ENCODE data around the gene GCH1.
"Not testable (repeated sequence)": the region's sequence is repeated elsewhere in the genome, so short reads cannot be mapped to it uniquely, and the experiment has no call there.

The GCH1 gene

DNA sequence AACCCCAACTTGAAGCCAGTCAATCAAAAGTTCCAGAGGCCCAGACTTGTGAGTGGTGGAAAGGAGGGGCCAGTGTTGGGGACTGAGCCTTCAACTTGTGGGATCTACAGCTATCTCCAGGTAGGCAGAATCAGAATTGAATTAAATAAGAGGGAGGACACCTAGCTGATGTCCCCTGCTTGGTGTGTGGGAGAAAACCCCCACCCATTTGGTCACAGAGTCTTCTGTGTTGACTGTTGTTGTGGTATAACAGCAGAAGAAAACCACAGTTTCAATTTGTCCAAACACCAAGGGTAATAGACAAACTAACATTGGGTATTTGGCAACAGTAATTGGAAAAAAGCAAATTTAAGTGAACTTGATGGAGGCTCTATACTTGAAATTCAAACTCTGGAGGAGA is 3.4 kb upstream of the GCH1 start:
- no peak for DNase-seq

DNA sequence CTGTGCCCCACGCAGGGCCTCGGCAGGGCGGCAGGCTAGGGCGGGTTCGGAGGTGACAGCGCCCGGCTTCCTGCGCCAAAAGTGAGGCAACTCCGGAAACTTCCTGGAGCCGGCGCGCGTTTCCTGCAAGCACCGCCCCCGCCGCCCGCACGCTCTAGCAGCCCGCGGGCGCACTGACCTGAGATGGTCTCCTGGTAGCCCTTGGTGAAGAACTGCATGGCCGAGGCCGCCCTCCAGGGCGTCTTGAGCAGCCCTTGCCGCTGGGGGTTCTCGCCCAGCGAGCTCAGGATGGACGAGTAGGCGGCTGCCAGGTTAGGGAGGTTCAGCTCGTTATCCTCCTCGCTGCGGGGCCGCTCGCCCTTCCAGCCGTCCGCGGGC is 494 bp downstream of the GCH1 start:
- DNase-seq: peak; percentile 84

DNA sequence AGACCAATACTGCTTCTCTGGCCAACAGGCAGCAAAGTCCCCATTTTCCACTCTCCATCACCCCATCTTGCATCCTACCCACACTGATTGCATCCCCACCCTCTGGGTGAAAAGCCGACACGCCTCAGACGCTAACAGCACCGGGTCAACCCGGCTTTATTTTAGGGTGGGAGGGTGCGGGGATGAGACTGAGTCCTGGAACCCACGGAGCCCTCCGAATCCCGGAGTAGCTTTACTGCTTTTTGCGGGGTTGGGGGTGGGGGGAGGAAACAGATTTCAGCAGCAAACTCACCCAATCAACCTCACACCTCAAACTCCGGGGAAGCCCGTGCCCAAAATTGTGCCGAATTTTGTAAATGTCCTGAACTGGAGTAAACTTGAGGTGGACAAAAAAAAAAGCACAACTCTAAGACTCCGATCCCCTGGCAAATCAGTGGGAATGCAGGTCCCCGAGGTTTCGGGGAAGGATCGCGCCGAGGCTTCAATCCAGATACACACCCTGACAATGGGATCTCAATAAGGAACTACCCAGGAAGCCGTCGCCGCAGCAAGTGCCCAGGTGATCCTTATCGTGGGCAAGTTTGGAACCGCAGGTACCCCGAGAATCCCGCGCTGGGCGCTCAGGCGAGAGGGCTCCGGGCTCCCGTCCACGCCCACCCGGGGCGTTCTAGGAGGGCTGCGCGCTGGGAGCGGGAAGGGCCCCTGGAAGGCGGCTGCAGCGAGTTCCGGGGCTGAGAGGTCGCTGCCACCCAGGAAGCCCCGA is 1.1 kb downstream of the GCH1 start:
- DNase-seq: peak; percentile 32

DNA sequence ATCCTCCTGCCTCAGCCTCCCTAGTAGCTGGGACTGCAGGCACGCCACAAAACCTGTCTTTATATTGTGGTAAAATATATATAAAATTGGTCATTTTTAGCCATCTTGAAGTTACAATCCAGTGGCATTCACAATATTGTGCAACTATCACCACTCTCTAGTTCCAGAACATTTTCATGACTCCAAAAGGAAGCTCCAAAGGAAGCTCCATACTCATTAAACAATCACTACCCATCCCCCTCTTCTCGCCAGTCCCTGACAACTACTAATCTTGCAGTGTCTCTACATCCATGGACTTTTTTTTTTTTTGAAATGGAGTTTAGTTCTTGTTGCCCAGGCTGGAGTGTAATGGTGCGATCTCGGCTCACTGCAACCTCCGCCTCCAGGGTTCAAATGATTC is 3.1 kb downstream of the GCH1 start:
- DNase-seq: no peak

DNA sequence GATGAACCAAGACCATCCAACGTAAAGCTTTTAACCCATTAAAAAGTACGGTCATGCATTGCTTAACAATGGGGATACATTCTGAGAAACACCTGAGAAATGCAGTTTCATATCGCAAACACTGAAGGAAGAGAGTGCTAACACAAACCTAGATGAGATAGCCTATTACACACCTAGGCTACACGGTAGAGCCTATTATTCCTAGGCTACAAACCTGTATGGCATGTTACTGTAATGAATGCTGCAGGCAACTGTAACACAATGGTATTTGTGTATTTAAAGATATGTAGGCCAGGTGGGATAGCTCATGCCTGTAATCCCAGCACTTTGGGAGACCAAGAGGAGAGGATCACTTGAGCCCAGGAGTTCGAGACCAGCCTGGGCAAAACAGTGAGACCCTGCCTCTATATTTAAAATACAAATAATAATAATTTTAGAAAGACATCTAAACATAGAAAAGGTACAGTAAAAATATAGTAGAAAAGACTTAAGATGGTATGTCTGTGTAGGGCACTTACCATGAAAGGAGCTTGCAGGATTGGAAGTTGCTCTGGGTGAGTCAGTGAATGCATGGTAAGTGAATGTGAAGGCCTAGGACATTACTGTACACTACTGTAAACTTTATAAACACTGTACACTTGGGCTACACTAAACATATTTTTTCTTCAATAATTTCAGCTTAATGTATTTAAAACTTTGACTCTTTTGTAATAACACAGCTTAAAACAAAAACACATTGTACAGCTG is 4.6 kb downstream of the GCH1 start:
- not testable (repeated sequence) for DNase-seq

DNA sequence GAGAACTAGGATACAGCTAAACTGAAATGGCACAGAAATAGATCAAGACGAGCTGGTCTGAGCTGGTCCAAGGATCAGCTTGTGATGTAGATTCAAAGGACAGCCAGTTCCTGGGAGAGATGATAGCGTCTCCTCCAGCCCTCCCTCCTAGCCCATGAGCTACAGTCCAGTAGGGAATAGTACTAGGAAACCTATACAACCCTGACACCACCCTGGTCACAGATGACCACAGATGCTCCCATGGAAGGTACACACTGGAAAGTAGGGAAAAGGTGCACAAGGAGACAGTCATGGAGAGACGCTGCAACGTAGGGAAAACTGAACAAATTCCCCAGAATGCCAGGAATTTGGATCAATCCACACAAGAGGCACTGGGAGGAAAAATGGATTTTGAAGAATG is 6.9 kb downstream of the GCH1 start:
- no peak for DNase-seq

DNA sequence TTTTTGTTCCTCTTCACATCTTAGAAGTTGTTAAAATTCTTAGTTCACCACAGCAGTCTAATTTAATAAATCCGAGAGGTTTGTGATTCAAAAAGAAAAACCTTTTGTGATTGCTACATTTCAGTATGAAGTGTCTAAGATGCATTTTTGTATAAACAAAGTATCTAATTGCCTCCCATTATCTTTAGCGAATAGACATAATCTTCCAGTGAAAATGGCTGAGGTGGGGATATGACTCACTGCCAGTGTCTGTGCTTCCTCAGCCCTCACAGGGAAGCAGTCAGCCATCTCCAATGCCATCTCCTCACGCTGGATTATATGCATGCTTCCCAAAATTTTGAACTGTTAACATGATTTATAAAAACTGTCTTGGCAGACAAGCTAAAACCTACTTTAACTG is 7.6 kb downstream of the GCH1 start:
- no peak for DNase-seq

DNA sequence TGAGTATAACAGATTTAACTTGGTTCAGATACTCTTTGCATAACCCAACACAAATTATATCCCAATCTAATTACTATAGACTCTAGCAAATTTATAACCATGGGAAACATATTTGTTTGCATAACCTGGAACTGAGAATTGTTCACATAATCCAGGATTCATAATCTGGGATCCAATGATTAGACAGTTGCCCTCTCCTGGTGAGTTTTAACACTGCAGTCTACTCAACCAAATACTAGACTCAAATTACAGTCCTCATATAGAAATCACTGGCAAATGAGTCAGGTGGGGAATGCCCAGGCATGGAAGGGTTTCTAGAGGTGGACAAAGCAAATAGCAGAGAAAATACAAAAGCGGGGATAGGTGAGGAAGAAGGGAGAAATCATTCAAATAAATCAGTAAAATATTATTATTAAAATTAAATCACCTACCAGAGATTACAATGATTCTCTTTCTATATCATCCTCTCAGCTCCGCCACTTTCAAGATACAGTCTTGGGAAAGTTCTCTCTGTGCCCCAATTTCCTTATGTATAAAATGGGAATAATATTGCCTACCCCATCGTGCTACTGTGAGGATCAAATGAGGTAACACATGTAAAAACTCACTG is 9.4 kb downstream of the GCH1 start:
- peak; percentile 59 for DNase-seq

DNA sequence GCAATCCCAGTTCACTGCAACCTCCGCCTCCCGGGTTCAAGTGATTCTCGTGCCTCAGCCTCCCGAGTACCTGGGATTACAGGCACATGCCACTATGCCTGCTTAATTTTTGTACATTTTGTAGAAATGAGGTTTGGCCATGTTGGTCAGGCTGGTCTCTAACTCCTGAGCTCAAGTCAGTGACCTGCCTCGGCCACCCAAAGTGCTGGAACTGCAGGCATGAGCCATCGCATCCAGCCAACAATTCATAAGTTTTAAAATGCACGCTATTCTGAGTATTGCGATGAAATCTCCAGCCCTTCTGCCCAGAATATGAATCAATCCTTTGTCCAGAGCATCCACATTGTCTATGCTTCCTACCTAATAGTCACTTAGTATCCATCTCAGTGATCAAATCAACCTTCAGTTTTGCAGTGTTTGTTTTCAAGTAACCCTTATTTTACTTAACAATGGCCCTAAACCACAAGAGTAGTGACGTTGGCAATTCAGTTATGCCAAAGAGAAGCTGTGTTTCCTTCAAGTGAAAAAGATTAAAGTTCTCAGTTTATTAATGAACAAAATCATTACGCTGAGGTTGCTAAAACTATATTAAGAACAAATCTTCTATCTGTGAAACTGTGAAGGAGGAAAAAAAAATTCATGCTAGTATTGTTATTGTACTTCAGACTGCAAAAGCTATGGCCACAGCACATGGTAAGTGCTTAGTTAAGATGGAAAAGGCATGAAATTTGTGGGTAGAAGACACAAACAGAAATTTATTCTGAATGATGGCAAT is 11.0 kb downstream of the GCH1 start:
- DNase-seq: no peak

DNA sequence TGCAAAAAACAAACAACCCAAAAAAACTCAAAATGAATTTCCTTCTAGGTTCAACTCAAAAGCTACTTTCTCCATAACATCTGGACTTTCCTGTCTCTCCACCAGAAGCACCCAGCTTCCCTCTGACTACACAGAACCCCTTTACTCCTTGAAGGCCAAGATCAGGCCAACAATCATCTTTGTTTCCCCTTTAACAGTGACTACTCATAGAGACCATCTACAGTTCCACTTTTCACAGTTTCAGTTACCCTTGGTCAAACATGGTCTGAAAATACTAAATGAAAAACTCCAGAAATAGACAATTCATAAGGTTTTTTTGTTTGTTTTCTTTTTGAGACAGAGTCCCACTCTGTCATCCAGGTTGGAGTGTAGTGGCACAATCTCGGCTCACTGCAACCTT is 11.8 kb downstream of the GCH1 start:
- no peak for DNase-seq

DNA sequence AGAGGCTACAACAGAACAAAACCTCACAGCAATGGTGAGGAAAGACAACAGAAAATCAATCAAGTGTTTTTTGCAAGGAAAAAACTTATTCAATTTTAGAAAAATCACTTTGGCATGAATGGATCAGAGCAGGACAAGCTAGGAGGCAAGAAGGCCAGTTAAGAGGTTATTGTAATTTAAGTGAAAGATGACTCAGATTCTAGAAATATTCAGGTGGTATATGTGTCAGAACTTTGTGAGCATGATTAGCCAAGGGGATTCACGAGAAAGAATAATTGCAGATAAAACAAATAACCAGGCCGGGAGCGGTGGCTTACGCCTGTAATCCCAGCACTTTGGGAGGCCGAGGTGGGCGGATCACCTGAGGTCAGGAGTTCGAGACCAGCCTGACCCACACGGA is 12.7 kb downstream of the GCH1 start:
- no peak for DNase-seq

DNA sequence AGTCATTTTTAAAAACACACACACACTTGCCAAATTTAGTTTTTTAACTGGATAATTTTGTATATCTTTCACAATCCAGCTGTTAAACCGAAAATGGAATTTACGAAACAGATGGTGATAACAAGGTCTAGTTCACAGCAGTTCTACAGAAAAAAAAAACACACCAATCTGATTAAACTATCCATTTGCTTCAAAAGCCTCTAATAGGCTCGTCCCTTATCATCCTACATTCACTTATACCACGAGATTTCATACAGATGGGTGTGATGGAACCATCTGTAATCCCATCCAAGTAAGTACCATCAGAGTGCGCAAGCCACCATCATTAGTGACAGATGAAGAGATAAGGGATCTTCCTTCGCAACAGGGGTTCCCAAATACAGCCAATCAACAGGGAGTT is 20.1 kb downstream of the GCH1 start:
- no peak for DNase-seq

DNA sequence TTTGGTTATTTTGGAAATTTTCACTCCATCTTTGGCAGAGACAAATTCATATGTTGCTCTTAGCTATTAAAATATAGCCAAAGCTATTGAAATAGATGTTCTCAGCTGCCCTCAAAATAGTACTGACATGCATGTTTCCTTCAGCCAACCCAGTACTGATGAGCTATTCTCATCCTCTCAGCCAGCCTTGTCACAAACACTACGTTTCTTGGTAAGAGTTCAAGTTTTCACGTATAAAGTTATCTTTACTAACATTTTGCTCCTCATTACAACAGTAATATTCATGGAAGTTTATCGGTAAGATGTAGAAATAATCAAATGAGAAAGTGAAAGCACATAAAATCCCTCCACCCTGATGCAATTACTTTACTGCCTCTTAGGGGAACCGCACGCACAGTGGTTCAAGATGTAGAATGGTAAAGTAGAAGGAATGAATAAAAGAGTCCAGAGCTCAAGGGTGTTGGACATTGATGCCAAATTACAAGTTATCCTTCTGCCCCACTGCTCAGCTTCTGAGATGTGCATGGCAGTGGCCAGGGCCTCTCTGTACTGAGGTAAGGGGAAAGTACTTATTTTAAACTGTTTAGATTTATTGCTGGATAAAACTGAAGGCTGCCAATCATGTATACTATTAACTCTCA is 20.7 kb downstream of the GCH1 start:
- peak; percentile 43 for DNase-seq

DNA sequence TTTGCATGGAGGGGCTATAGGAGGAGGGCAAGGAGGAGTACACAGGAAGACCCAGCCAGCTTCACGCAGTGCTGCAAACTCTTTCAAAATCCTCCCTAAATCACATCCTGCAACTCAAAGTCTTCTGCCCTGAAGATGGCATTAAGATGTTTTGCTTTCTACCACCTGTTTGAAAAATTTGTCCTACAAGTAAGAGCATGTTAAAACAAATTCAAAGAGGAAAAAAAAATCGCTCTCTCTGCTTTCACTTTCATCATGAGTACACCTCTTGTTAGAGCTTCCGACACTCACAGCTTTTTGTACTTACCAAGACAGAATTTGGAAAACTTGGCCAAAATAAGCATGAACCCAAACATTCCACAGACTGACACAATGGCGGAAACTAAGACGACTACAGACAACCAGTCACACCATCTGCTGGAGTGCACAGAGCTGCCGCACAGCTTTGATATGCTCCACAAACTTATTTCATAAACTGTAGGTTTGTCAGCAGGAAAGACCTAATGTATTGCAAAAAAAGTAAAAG is 21.3 kb downstream of the GCH1 start:
- peak; percentile 58 for DNase-seq

DNA sequence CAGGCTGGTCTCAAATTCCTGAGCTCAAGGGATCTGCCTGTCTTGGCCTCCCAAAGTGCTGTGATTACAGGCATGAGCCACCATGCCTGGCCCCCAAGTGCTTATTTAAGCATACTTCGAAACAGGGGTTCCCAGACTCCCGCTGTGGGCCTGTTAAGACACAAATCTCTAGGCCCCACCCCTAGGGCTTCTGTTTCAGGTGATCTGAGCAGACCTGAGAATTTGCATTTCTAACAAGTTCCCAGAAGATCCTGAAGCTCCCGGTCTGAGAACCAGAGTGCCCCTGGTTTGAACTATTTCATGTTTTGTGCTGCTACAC is 25.0 kb downstream of the GCH1 start:
- no peak for DNase-seq

DNA sequence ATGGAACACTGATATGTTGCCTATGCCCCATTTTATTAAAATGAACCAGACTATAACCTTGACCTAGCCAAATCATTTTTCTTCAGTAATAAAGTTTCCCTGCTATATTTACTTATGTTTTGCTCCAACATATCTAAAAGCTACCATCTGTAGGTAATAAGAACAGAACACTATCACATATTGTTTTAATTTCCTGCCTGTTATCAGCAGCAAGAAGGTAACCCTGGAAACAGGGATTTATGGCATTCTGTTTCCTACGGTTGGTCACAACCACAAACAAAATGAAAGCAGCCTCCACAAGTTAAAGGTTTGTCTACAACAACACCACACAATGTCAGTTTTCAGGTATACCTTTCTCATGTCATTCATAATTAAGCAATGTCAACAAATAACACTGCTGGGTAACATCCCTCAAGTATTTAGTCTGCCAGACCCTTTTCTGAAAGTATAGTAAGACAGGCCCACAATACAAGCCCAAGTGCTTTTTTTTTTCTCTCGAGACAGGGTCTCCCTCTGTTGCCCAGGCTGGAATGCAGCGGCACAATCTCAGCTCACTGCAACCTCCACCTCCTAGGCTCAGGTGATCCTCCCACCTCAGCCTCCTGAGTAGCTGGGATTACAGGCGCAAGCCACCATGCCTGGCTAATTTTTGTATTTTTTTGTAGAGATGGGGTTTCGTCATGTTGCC is 25.5 kb downstream of the GCH1 start:
- DNase-seq: no peak

DNA sequence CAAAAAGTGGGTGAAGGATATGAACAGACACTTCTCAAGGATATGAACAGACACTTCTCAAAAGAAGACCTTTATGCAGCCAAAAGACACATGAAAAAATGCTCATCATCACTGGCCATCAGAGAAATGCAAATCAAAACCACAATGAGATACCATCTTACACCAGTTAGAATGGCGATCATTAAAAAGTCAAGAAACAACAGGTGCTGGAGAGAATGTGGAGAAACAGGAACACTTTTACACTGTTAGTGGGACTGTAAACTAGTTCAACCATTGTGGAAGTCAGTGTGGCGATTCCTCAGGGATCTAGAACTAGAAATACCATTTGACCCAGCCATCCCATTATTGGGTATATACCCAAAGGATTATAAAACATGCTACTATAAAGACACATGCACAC is 27.0 kb downstream of the GCH1 start:
- not testable (repeated sequence) for DNase-seq

DNA sequence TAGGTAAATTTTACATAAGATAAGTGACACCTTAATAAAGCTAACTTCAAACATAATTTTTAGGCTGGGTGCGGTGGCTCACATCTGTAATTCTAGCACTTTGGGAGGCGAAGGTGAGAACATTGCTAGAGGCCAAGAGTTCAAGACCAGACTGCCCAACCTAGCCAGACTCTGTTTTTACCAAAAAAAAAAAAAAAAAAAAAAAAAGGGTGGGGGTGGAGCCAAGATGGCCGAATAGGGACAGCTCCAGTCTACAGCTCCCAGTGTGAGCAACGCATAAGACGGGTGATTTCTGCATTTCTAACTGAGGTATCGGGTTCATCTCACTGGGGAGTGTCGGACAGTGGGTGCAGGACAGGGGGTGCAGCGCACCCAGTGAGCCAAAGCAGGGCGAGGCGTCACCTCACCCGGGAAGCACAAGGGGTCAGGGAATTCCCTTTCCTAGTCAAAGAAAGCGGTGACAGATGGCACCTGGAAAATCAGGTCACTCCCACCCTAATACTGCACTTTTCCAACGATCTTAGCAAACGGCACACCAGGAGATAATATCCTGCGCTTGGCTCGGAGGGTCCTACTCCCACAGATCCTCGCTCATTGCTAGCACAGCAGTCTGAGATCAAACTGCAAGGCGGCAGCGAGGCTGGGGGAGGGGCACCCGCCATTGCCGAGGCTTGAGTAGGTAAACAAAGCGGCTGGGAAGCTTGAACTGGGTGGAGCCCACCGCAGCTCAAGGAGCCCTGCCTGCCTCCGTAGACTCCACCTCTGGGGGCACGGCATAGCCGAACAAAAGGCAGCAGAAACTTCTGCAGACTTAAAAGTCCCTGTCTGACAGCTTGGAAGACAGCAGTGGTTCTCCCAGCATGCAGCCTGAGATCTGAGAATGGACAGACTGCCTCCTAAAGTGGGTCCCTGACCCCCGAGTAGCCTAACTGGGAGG is 32.2 kb downstream of the GCH1 start:
- DNase-seq: peak; percentile 18

DNA sequence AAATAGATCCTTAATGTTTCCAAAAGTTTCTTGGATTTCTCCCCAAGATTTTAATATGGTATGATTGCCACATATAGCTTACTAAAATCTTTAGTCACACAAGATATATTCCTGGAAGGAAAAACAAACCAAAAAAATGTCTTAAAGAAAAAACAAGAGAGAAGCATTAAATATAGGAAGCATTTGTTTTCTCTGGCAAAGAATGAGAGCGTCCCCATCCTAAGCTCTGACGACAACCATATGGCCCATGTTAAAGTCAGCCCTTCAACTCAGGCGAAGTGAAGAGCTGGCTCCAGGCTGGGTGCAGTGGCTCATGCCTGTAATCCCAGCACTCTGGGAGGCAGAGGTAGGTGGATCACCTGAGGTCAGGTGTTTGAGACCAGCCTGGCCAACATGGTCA is 35.6 kb downstream of the GCH1 start:
- DNase-seq: no peak

DNA sequence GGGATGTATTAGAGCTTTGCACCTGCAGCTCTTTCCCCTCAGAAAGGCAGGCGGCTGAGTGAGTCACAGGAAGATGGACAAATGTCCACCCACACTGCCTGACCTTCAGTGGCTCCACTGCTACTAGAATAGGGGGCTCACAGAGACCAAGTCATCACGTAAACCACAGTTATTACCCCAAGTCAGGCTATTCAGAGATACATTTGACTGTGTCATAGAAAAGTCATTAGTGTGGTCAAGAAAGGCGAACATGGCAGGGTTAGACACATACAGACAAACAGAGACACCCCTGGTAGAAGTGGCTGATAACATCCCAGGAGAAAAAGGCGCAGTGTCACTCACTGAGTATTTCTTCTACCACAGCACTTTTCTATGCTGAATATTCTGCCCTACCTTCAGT is 36.0 kb downstream of the GCH1 start:
- DNase-seq: no peak

DNA sequence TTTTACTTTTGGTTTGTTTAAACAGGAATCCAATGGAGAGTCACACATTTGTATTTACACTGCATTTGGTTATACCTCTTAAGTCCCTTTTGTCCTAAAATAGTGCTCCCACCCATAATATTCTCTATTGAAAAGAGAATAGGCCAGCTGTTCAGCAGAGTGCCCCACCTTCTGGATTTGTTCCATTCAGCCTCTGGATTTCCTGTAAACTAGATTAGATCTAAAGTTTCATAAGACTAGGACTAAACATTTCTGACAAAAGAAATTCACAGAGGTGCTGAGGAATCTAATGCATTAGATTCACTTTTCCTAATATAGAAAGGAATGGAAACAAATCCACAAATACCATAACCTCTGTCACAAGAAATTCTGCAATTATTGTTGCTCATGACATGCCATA is 38.1 kb downstream of the GCH1 start:
- no peak for DNase-seq

Data from CD4-positive, alpha-beta T cell treated with Interleukin-21 for 1 hour (primary cell).